Neural progenitor cell (in vitro differentiated cells): ENCODE data around the gene POLR3G.

ENCODE experiments used
- EZH2 ChIP-seq: fragments of 200-600 bp; sonication (generic); IDR thresholded peaks from 2 replicates; pipeline ENCODE4 v1.6.1; 2017; ENCODE audit warnings: antibody characterized with exemption, mild to moderate bottlenecking, moderate library complexity
- TF ChIP-seq, protein P1 (sequence below): fragments of 200-600 bp; sonication (generic); IDR thresholded peaks from 2 replicates; pipeline ENCODE4 v1.5.1; 2017; ENCODE audit warnings: antibody characterized with exemption, mild to moderate bottlenecking

DNA sequence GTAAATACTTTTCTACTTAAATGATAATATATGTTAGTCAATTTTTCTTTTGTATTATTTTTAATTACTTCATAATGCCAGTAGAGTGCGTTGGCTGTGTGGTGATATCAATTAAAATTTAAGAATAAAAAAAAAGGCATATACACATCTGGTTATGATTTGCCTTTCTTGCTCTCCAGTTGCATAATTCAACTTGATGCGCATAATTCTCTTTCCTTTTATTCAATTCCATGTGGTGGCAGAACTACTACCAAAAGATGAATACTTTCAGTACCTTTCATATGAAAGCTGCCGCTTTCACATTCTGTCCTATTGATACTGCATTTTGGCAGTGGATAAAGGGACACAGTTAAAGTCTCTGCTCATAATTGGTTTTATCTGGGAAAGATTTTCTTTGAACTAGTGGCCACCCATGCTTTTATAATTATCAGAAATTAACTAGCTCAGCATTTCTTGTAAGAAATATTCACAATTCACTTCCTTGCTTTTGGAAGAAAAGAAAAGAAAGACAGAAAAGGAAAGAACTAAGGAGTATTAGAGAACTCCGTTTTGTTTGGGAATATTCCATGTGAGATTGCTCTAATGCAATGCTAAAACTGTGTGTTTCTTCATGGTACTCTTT, 71.7 kb downstream of the POLR3G start:
- no peak for TF ChIP-seq EZH2
- TF ChIP-seq, protein P1, sequence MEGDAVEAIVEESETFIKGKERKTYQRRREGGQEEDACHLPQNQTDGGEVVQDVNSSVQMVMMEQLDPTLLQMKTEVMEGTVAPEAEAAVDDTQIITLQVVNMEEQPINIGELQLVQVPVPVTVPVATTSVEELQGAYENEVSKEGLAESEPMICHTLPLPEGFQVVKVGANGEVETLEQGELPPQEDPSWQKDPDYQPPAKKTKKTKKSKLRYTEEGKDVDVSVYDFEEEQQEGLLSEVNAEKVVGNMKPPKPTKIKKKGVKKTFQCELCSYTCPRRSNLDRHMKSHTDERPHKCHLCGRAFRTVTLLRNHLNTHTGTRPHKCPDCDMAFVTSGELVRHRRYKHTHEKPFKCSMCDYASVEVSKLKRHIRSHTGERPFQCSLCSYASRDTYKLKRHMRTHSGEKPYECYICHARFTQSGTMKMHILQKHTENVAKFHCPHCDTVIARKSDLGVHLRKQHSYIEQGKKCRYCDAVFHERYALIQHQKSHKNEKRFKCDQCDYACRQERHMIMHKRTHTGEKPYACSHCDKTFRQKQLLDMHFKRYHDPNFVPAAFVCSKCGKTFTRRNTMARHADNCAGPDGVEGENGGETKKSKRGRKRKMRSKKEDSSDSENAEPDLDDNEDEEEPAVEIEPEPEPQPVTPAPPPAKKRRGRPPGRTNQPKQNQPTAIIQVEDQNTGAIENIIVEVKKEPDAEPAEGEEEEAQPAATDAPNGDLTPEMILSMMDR: no peak
